22Rv1 (cell line): ENCODE measurements around the gene TMEM192.
"Not testable (repeated sequence)": the region's sequence is repeated elsewhere in the genome, so short reads cannot be mapped to it uniquely, and the experiment has no call there.

Experiments used
- H3K27ac ChIP-seq: fragments of 450-650 bp; 2 replicates; pipeline ENCODE4 v1.5.1; 2017
- ZFX ChIP-seq: fragments of 450-650 bp; IDR thresholded peaks from 2 replicates; pipeline ENCODE4 v1.6.1; 2017; ENCODE audit warnings: antibody characterized with exemption, borderline replicate concordance
- TF ChIP-seq, protein P1 (sequence below): fragments of 450-650 bp; IDR thresholded peaks from 2 replicates; pipeline ENCODE4 v1.5.1; 2017; ENCODE audit warnings: mild to moderate bottlenecking

The TMEM192 gene

GRCh38 chr4:165138843-165139242 is 26.2 kb upstream of the TMEM192 start:
- no peak for TF ChIP-seq ZFX
- TF ChIP-seq, protein P1, sequence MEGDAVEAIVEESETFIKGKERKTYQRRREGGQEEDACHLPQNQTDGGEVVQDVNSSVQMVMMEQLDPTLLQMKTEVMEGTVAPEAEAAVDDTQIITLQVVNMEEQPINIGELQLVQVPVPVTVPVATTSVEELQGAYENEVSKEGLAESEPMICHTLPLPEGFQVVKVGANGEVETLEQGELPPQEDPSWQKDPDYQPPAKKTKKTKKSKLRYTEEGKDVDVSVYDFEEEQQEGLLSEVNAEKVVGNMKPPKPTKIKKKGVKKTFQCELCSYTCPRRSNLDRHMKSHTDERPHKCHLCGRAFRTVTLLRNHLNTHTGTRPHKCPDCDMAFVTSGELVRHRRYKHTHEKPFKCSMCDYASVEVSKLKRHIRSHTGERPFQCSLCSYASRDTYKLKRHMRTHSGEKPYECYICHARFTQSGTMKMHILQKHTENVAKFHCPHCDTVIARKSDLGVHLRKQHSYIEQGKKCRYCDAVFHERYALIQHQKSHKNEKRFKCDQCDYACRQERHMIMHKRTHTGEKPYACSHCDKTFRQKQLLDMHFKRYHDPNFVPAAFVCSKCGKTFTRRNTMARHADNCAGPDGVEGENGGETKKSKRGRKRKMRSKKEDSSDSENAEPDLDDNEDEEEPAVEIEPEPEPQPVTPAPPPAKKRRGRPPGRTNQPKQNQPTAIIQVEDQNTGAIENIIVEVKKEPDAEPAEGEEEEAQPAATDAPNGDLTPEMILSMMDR: no peak
- no peak overlapping the region for H3K27ac ChIP-seq

GRCh38 chr4:165137205-165137604 is 24.5 kb upstream of the TMEM192 start:
- H3K27ac ChIP-seq: no peak overlapping the region
- TF ChIP-seq, protein P1: no peak
- TF ChIP-seq ZFX: no peak

DNA sequence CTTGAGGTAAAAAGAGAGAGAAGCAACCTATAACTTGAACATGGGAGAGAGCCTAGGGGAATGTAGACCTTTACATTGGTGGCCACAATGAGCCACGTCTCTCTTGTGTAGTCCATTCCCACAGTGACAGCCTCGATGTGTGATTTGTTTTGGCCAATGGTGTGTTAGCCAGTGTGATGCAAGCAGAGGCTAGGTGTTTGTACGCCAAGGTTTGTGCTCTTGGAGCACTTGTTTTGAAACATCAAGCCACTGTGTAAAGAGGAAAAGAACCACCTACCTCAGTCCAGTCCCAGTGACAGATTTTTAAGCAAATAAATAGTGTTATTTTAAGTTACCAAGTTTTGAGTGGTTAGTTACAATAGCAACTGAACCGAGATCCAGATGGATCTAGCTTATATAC is 23.9 kb upstream of the TMEM192 start:
- no peak overlapping the region for H3K27ac ChIP-seq
- no peak for TF ChIP-seq ZFX
- TF ChIP-seq, protein P1: no peak

- H3K27ac ChIP-seq: no peak overlapping the region
- TF ChIP-seq ZFX: no peak
- TF ChIP-seq, protein P1: no peak
These were observed 20.5 kb upstream of the TMEM192 start for GRCh38 chr4:165133150-165133549.

GRCh38 chr4:165131247-165131832 is 18.7 kb upstream of the TMEM192 start:
- TF ChIP-seq, protein P1: peak; percentile 87
- TF ChIP-seq ZFX: no peak
- H3K27ac ChIP-seq: no peak overlapping the region

DNA sequence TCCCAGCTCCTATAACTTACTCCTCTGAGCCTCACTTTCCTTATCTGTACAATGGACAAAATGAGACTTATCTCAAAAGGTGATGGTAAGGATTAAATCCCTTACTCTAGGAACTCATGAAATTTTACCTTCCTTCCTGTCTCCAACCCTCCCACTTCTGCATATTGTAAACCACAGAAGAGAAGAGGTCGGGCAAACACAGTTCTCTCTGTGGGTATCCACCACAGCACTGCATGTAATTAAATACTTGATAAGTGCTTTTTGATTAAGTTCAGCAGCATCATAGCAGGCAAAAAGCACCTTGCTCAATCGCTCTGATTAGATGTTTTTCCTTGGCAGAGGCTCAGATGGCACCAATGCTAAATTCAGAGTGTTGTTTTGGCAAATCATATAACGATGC is 17.3 kb upstream of the TMEM192 start:
- TF ChIP-seq ZFX: no peak
- TF ChIP-seq, protein P1: no peak
- no peak overlapping the region for H3K27ac ChIP-seq

- not testable (repeated sequence) for H3K27ac ChIP-seq
These were observed 13.3 kb upstream of the TMEM192 start for GRCh38 chr4:165125869-165126499.

DNA sequence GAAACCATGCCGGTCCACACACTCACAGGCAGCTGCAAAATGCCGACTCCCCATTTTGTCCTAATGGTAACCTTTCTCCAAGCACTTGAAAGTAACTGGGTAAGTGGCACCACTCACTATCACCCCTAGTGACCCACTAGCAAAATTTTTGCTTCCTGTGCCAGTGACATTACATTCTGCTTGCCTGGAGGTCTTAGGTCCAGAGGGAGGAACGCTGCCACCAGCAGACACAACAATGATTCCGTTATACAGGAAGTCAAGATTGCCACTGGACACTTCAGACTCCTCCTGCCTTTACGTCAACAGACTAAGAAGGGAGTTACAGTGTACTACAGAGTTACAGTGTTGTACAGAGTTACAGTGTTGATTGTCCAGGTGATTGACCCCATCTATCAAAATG is 11.8 kb upstream of the TMEM192 start:
- TF ChIP-seq, protein P1: no peak
- no peak for TF ChIP-seq ZFX
- no peak overlapping the region for H3K27ac ChIP-seq
